Stromal cell of bone marrow (primary cell): ENCODE measurements around the gene OPA1.

Source experiments
- DNase-seq: peaks from one replicate; pipeline ENCODE4 v3.0.0-alpha.2; 2012; ENCODE audit warnings: low read depth

OPA1 gene

GRCh38 chr3:193737191-193737751, 144.3 kb downstream of the OPA1 start:
- no peak for DNase-seq

- no peak for DNase-seq
Observed at GRCh38 chr3:193742628-193743027, 149.6 kb downstream of the OPA1 start.

GRCh38 chr3:193743702-193744047, 150.7 kb downstream of the OPA1 start:
- DNase-seq, result no peak

- no peak for DNase-seq
Observed at GRCh38 chr3:193744048-193744821, 151.2 kb downstream of the OPA1 start.

- no peak for DNase-seq
Observed at GRCh38 chr3:193744822-193745684, 152.0 kb downstream of the OPA1 start.

- DNase-seq, result no peak
Observed at GRCh38 chr3:193746832-193747231, 153.8 kb downstream of the OPA1 start.
